ENCODE measurements around the gene DICER1.
"Not testable (repeated sequence)": the region's sequence is repeated elsewhere in the genome, so short reads cannot be mapped to it uniquely, and the experiment has no call there.

DICER1 gene

DNA sequence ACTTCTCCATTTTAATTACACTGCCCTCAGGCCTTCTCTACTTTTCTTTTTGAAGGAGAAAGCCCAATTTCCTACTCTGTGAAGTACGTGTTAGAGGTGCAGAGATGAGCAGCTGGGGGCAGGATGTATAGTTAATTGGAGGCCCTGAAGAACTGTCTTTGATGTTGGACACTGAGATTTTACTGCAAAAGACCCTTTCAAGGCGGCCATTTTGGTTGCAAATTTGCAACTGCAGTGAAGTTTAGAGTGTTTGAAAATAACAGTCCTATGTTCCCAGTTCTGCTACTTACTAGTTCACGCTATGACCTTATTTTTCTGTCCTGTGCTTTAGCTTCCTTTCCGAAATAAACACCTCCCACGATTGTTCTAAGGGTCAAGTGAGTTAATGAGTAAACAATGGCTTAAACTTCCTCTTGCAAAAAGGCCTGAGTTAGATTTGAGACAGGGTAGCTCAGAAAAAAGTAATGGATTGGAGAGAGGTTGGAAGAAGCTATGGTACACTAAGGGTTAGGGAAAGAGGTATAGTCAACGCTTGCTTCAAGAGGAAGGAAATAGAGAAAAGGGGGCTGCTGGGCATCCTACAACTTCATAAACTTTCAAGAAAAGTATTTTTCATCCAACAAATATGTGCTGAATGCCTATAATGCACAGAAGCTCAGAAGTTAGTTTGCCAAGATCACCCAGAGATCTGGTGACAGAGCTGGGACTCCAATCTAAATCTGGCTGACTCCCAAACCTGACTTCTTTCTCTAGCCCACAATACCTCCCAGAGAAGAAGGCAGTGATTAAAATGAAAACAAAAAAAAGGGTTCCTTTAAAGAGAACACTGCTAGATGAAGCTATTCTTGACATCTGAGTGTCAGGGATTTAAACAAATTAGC, 26.4 kb upstream of the DICER1 start:
- H3K4me3 ChIP-seq (ENCODE audit: low read depth in 1 of 2, low read length in 2 of 2): no peak overlapping the region
- no peaks in the 10 kb centered on the region for H3K36me3 ChIP-seq (ENCODE audit: insufficient read depth, low read length)
- H3K27ac ChIP-seq (ENCODE audit: low read depth, low read length): no peak overlapping the region
- no peaks in the 10 kb centered on the region for H3K27me3 ChIP-seq (ENCODE audit: control insufficient read depth in 1 of 2, insufficient read depth in 2 of 2, low read length in 2 of 2)
- no peaks in the 10 kb centered on the region for H3K9me3 ChIP-seq (ENCODE audit: low read length)
- H3K9ac ChIP-seq (ENCODE audit: low read length): no peak overlapping the region
- peaks cover 7% of the 10 kb centered on the region for H3K4me1 ChIP-seq (ENCODE audit: insufficient read depth, low read length)

DNA sequence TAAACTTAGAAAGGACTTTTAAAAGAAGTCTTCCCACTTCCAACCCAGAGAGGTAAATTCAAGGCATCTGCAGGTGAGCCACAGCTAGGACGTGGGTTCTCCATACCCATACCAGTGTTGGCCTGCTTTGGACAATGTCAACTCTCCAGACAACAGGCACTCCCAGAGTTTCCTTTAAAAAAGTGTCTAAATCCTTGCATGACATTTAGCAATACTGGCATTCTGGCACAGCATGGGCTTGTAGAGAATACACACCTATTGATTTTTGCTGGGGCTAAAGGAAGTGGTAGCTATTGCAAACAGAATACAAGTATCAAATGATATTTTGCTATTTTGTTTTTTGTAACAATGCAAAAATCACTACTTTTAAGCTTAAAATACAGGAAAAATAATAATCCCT, 25.8 kb upstream of the DICER1 start:
- Histone ChIP-seq H3K9me3 (ENCODE audit: low read length) (no peaks in the 10 kb centered on the region), H3K9ac (ENCODE audit: low read length) (no peak overlapping the region), H3K4me1 (ENCODE audit: insufficient read depth, low read length) (peaks cover 7% of the 10 kb centered on the region), H3K4me3 (ENCODE audit: low read depth in 1 of 2, low read length in 2 of 2) (no peak overlapping the region), H3K27me3 (ENCODE audit: control insufficient read depth in 1 of 2, insufficient read depth in 2 of 2, low read length in 2 of 2) (no peaks in the 10 kb centered on the region), H3K27ac (ENCODE audit: low read depth, low read length) (no peak overlapping the region), H3K36me3 (ENCODE audit: insufficient read depth, low read length) (no peaks in the 10 kb centered on the region)

DNA sequence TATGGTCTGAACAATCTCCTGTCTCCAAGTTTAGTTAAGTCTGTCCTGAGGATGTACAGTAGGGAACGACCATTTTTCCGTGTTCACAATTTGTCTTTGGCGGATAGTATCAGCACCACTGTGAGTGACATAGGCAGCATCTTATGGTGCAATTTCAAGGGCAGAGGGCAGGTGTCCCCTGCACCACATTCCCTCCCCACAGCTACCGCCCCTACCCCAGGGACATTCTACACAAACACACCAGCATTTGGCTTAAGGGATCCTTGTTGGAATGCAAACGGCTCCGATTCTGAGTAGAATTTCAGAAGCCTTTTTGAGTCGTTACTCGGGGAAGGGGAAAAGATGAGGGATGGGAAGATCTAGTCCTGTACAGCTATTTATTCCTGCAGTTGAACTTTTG, 25.1 kb upstream of the DICER1 start:
- Histone ChIP-seq H3K27ac (ENCODE audit: low read depth, low read length) (no peak overlapping the region), H3K27me3 (ENCODE audit: control insufficient read depth in 1 of 2, insufficient read depth in 2 of 2, low read length in 2 of 2) (no peaks in the 10 kb centered on the region), H3K36me3 (ENCODE audit: insufficient read depth, low read length) (no peaks in the 10 kb centered on the region), H3K4me1 (ENCODE audit: insufficient read depth, low read length) (peaks cover 7% of the 10 kb centered on the region), H3K4me3 (ENCODE audit: low read depth in 1 of 2, low read length in 2 of 2) (no peak overlapping the region), H3K9me3 (ENCODE audit: low read length) (no peaks in the 10 kb centered on the region), H3K9ac (ENCODE audit: low read length) (no peak overlapping the region)

DNA sequence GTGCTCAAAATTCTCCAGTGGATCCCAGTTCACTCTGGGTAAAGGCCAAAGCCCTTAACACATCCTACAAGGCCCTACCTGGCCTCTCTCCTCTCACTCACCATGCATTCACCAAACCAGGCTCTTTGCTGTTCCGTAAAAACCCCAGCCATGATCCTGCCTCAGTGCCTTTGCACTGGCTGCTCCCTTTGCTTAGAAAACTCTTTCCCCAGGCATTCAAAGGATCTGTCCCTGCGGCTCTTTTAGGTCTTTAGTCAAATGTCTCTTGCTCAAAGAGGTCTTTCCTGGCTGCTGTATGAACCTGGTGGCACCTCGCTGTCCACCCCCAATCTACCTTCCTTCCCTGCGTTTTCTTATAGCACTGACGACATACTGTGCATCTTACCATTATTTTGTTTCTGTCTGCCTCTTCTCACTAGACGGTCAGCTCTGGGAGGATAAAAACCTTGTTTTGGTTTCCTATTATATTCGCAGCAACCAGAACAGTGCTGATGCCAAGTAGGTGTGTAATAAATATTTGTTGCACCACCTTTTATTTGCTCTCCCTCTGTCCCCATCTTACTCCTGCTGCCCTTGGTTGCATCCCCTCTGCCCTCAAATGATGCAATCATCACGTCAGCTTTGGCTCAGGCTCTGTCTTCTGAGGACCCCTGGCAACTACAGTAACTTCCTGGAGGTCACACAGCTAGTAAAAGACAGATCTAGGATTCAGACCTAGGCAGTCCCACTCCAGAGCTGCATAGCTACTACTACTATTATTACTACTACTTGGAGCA, 23.8 kb upstream of the DICER1 start:
- peaks cover 7% of the 10 kb centered on the region for H3K4me1 ChIP-seq (ENCODE audit: insufficient read depth, low read length)
- no peak overlapping the region for H3K27ac ChIP-seq (ENCODE audit: low read depth, low read length)

DNA sequence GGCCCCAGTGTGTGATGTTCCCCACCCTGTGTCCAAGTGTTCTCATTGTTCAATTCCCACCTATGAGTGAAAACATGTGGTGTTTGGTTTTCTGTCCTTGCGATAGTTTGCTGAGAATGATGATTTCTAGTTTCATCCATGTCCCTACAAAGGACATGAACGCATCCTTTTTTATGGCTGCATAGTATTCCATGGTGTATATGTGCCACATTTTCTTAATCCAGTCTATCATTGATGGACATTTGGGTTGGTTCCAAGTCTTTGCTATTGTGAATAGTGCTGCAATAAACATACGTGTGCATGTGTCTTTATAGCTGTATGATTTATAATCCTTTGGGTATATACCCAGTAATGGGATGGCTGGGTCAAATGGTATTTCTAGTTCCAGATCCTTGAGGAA, 18.3 kb upstream of the DICER1 start:
- H3K4me3 ChIP-seq (ENCODE audit: low read depth in 1 of 2, low read length in 2 of 2); H3K9ac ChIP-seq (ENCODE audit: low read length); H3K36me3 ChIP-seq (ENCODE audit: insufficient read depth, low read length); H3K27ac ChIP-seq (ENCODE audit: low read depth, low read length); H3K9me3 ChIP-seq (ENCODE audit: low read length); H3K4me1 ChIP-seq (ENCODE audit: insufficient read depth, low read length); H3K27me3 ChIP-seq (ENCODE audit: control insufficient read depth in 1 of 2, insufficient read depth in 2 of 2, low read length in 2 of 2): not testable (repeated sequence)

More for the DNA sequence above, 23.8 kb upstream of the DICER1 start:
- Histone ChIP-seq H3K9me3 (ENCODE audit: low read length) (no peaks in the 10 kb centered on the region), H3K4me3 (ENCODE audit: low read depth in 1 of 2, low read length in 2 of 2) (no peak overlapping the region), H3K36me3 (ENCODE audit: insufficient read depth, low read length) (no peaks in the 10 kb centered on the region), H3K9ac (ENCODE audit: low read length) (no peak overlapping the region), H3K27me3 (ENCODE audit: control insufficient read depth in 1 of 2, insufficient read depth in 2 of 2, low read length in 2 of 2) (no peaks in the 10 kb centered on the region)

DNA sequence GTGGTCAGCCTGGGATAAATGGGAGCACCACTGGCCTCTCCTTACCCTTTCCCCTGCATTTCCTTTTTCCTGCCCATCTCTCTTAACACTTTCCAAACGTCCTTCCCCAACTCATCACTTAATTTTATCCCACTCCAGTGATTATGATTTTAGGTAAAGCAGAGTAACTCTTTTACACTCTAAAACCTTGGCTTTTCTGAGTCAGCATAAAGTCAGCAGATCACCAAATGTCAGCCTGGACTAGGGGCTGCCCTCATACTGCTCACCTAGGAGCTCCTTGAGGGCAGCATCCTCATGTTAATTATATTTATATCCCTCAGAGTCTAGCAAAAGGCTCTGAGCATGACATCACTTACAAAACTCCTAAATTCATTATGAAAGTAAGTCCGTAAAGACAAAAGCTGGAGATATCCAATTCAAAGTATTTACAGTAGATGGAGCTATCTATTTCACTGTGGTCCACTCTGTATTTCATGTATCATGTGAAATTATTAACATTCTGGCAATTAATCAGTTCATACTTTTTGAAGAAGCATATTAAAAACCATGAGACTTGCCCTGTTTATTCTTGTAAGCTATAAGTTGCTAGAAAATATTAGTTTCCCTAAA, 17.0 kb upstream of the DICER1 start:
- no peaks in the 10 kb centered on the region for H3K36me3 ChIP-seq (ENCODE audit: insufficient read depth, low read length)
- no peak overlapping the region for H3K9ac ChIP-seq (ENCODE audit: low read length)
- no peak overlapping the region for H3K27ac ChIP-seq (ENCODE audit: low read depth, low read length)
- H3K9me3 ChIP-seq (ENCODE audit: low read length): no peaks in the 10 kb centered on the region
- H3K27me3 ChIP-seq (ENCODE audit: control insufficient read depth in 1 of 2, insufficient read depth in 2 of 2, low read length in 2 of 2): no peaks in the 10 kb centered on the region
- H3K4me3 ChIP-seq (ENCODE audit: low read depth in 1 of 2, low read length in 2 of 2): no peak overlapping the region
- no peaks in the 10 kb centered on the region for H3K4me1 ChIP-seq (ENCODE audit: insufficient read depth, low read length)

DNA sequence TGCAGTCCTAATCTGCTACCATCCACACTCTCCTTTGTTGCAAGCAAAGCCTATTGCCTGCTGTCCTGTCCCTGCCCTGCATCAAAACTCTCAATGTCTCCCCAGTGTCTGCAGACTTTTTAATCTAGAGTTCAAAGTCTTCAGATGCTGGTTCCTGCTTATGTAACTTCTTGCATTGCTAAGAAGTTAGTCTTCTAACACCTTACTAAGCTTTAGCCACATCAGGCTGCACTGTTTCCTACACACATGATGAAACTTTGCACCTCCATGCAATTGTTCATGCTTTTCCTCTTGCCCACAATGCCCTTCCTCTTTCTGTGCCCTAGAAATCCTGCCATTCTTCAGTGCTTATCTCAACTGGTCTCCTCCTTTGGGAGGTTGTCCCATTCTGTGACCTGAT, 16.2 kb upstream of the DICER1 start:
- Histone ChIP-seq H3K9me3 (ENCODE audit: low read length) (no peaks in the 10 kb centered on the region), H3K36me3 (ENCODE audit: insufficient read depth, low read length) (no peaks in the 10 kb centered on the region), H3K4me3 (ENCODE audit: low read depth in 1 of 2, low read length in 2 of 2) (no peak overlapping the region), H3K4me1 (ENCODE audit: insufficient read depth, low read length) (no peaks in the 10 kb centered on the region), H3K27me3 (ENCODE audit: control insufficient read depth in 1 of 2, insufficient read depth in 2 of 2, low read length in 2 of 2) (no peaks in the 10 kb centered on the region), H3K9ac (ENCODE audit: low read length) (no peak overlapping the region), H3K27ac (ENCODE audit: low read depth, low read length) (no peak overlapping the region)

DNA sequence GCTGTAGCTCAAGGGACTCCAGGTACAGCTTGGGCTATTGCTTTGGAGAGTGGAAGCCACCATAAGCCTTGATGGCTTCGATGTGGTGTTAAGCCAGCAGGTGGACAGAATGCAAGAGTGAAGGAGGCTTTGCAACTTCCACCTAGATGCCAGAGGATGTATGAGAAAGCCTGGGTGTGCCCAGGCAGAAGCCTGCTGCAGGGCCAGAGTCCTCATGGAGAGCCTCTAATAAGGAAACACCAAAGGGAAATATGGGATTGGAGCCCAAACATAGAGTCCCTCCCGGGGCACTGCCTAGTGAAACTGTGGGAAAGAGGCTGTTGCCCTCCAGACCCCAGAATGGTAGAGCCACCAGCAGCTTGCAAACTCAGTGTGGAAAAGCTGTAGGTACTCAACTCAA, 9.8 kb upstream of the DICER1 start:
- Histone ChIP-seq H3K36me3 (ENCODE audit: insufficient read depth, low read length) (no peaks in the 10 kb centered on the region), H3K27me3 (ENCODE audit: control insufficient read depth in 1 of 2, insufficient read depth in 2 of 2, low read length in 2 of 2) (no peaks in the 10 kb centered on the region), H3K4me3 (ENCODE audit: low read depth in 1 of 2, low read length in 2 of 2) (no peak overlapping the region), H3K9me3 (ENCODE audit: low read length) (no peaks in the 10 kb centered on the region), H3K27ac (ENCODE audit: low read depth, low read length) (no peak overlapping the region), H3K9ac (ENCODE audit: low read length) (no peak overlapping the region), H3K4me1 (ENCODE audit: insufficient read depth, low read length) (no peaks in the 10 kb centered on the region)

DNA sequence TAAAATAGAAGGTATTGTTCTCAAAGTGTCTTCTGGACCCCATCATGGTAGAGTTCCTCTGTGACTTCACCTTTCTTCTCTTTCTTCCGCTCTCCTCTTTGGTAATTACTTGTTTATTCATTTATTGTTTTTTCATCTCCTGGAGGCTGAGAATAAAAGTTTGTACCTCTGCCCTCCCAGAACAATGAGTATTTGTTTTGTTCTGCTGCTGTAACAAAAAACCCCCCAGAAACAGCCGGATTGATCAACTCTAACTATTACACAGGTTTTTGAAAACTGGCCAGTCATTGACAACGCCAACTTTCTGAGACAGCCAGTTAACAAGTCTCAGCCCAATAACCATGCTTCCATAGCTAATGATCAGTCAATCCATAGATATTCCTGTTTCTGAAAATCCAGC, 8.2 kb upstream of the DICER1 start:
- Histone ChIP-seq H3K27ac (ENCODE audit: low read depth, low read length) (no peak overlapping the region), H3K27me3 (ENCODE audit: control insufficient read depth in 1 of 2, insufficient read depth in 2 of 2, low read length in 2 of 2) (no peaks in the 10 kb centered on the region), H3K9ac (ENCODE audit: low read length) (no peak overlapping the region), H3K4me3 (ENCODE audit: low read depth in 1 of 2, low read length in 2 of 2) (no peak overlapping the region), H3K4me1 (ENCODE audit: insufficient read depth, low read length) (no peaks in the 10 kb centered on the region), H3K36me3 (ENCODE audit: insufficient read depth, low read length) (no peaks in the 10 kb centered on the region), H3K9me3 (ENCODE audit: low read length) (no peaks in the 10 kb centered on the region)

DNA sequence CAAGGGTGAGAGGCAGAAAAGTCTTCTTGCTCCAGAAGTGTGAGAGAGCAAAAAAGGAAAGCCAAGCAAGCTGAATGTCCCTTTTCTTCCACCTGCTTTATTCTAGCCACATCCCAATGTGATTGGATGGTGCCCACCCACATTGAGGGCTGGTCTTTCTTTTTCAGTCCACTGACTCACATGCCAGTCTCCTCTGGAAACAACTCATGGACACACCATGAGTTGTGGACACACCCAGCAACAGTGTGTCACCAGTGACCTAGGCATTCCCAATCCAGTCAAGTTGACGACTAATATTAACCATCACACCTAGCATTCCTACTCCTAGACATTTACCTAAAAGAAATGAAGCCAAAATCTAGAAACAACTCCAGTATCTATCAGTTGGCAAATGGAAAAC, 7.2 kb upstream of the DICER1 start:
- H3K27me3 ChIP-seq (ENCODE audit: control insufficient read depth in 1 of 2, insufficient read depth in 2 of 2, low read length in 2 of 2): no peaks in the 10 kb centered on the region
- H3K9me3 ChIP-seq (ENCODE audit: low read length): no peaks in the 10 kb centered on the region
- H3K9ac ChIP-seq (ENCODE audit: low read length): no peak overlapping the region
- H3K36me3 ChIP-seq (ENCODE audit: insufficient read depth, low read length): no peaks in the 10 kb centered on the region
- H3K27ac ChIP-seq (ENCODE audit: low read depth, low read length): no peak overlapping the region
- H3K4me1 ChIP-seq (ENCODE audit: insufficient read depth, low read length): no peaks in the 10 kb centered on the region
- no peak overlapping the region for H3K4me3 ChIP-seq (ENCODE audit: low read depth in 1 of 2, low read length in 2 of 2)

DNA sequence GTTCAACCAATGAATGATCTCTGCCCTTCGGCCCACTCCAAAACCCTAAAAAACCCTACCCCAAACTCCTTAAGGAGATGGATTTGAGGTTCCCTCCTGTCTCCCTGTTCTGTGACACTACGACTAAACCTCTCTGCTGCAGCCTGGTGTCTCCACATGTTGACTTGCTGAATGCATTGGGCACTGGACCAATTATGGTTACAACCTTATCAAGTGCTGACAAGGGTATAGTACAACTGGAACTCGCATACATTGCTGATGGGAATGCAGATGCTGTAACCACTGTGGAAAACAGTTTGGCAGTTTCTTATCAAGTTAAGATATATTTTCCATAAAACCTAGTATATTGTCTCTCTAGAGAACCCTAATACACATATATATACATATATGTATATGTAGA, 6.3 kb upstream of the DICER1 start:
- Histone ChIP-seq H3K27me3 (ENCODE audit: control insufficient read depth in 1 of 2, insufficient read depth in 2 of 2, low read length in 2 of 2) (no peaks in the 10 kb centered on the region), H3K9ac (ENCODE audit: low read length) (no peak overlapping the region), H3K4me3 (ENCODE audit: low read depth in 1 of 2, low read length in 2 of 2) (no peak overlapping the region), H3K4me1 (ENCODE audit: insufficient read depth, low read length) (no peaks in the 10 kb centered on the region), H3K27ac (ENCODE audit: low read depth, low read length) (no peak overlapping the region), H3K36me3 (ENCODE audit: insufficient read depth, low read length) (no peaks in the 10 kb centered on the region), H3K9me3 (ENCODE audit: low read length) (no peaks in the 10 kb centered on the region)

Measured in muscle layer of colon (tissue), 2 donors.